ENCODE measurements around the gene IQCH.

Gene IQCH

GRCh38 chr15:67303490-67304363, 49.1 kb downstream of the IQCH start:
- no peaks in the 10 kb centered on the region for H3K36me3 Mint-ChIP-seq (ENCODE audit: low read depth)
- H3K4me1 Mint-ChIP-seq, result peaks cover 16% of the 10 kb centered on the region
- H3K4me3 Mint-ChIP-seq, result no peak overlapping the region
- H3K27ac Mint-ChIP-seq, result no peak overlapping the region
- H3K9me3 Mint-ChIP-seq, result no peaks in the 10 kb centered on the region
- peaks cover 19% of the 10 kb centered on the region for H3K27me3 Mint-ChIP-seq
- no peak for ATAC-seq
- DNase-seq, result peak; percentile 3

GRCh38 chr15:67304778-67305177, 50.2 kb downstream of the IQCH start:
- Mint-ChIP-seq H3K4me1 (peaks cover 16% of the 10 kb centered on the region), H3K27ac (no peak overlapping the region), H3K4me3 (no peak overlapping the region), H3K9me3 (no peaks in the 10 kb centered on the region), H3K27me3 (peaks cover 19% of the 10 kb centered on the region), H3K36me3 (ENCODE audit: low read depth) (no peaks in the 10 kb centered on the region)
- no peak for ATAC-seq
- no peak for DNase-seq

- no peak for DNase-seq
- Mint-ChIP-seq H3K9me3 (no peaks in the 10 kb centered on the region), H3K27ac (no peak overlapping the region), H3K27me3 (peaks cover 19% of the 10 kb centered on the region), H3K36me3 (ENCODE audit: low read depth) (no peaks in the 10 kb centered on the region), H3K4me1 (peaks cover 16% of the 10 kb centered on the region), H3K4me3 (no peak overlapping the region)
- no peak for ATAC-seq
Measured at GRCh38 chr15:67305506-67305905, 50.9 kb downstream of the IQCH start.

- H3K27ac Mint-ChIP-seq, result no peak overlapping the region
- ATAC-seq, result peak; percentile 97
Measured at GRCh38 chr15:67307156-67307555, 52.6 kb downstream of the IQCH start.

GRCh38 chr15:67307889-67308597, 53.5 kb downstream of the IQCH start:
- ATAC-seq, result no peak
- H3K27me3 Mint-ChIP-seq, result peaks cover 20% of the 10 kb centered on the region
- DNase-seq, result no peak
- H3K4me3 Mint-ChIP-seq, result no peak overlapping the region
- H3K4me1 Mint-ChIP-seq, result peaks cover 16% of the 10 kb centered on the region
- no peaks in the 10 kb centered on the region for H3K9me3 Mint-ChIP-seq
- no peak overlapping the region for H3K27ac Mint-ChIP-seq
- H3K36me3 Mint-ChIP-seq (ENCODE audit: low read depth), result no peaks in the 10 kb centered on the region

More at GRCh38 chr15:67307156-67307555, 52.6 kb downstream of the IQCH start:
- Mint-ChIP-seq H3K36me3 (ENCODE audit: low read depth) (no peaks in the 10 kb centered on the region), H3K27me3 (peaks cover 20% of the 10 kb centered on the region), H3K4me1 (peaks cover 16% of the 10 kb centered on the region), H3K9me3 (no peaks in the 10 kb centered on the region), H3K4me3 (no peak overlapping the region)
- DNase-seq, result no peak

GRCh38 chr15:67311731-67312130, 57.1 kb downstream of the IQCH start:
- H3K4me1 Mint-ChIP-seq, result peaks cover 12% of the 10 kb centered on the region
- DNase-seq (no peak), ATAC-seq (no peak)
- no peak overlapping the region for H3K4me3 Mint-ChIP-seq
- H3K9me3 Mint-ChIP-seq, result no peaks in the 10 kb centered on the region
- H3K27me3 Mint-ChIP-seq, result peaks cover 5% of the 10 kb centered on the region
- no peaks in the 10 kb centered on the region for H3K36me3 Mint-ChIP-seq (ENCODE audit: low read depth)
- H3K27ac Mint-ChIP-seq, result no peak overlapping the region

GRCh38 chr15:67319961-67320360, 65.4 kb downstream of the IQCH start:
- H3K27me3 Mint-ChIP-seq, result peaks cover 17% of the 10 kb centered on the region
- ATAC-seq, result no peak
- no peak overlapping the region for H3K4me3 Mint-ChIP-seq
- no peaks in the 10 kb centered on the region for H3K9me3 Mint-ChIP-seq
- no peaks in the 10 kb centered on the region for H3K36me3 Mint-ChIP-seq (ENCODE audit: low read depth)
- no peaks in the 10 kb centered on the region for H3K4me1 Mint-ChIP-seq
- DNase-seq, result no peak
- H3K27ac Mint-ChIP-seq, result no peak overlapping the region

- no peaks in the 10 kb centered on the region for H3K36me3 Mint-ChIP-seq (ENCODE audit: low read depth)
- no peak overlapping the region for H3K4me3 Mint-ChIP-seq
- H3K27me3 Mint-ChIP-seq, result peaks cover 19% of the 10 kb centered on the region
- ATAC-seq (no peak), DNase-seq (no peak)
- H3K9me3 Mint-ChIP-seq, result no peaks in the 10 kb centered on the region
- H3K27ac Mint-ChIP-seq, result no peak overlapping the region
- no peaks in the 10 kb centered on the region for H3K4me1 Mint-ChIP-seq
Measured at GRCh38 chr15:67321352-67321751, 66.8 kb downstream of the IQCH start.

GRCh38 chr15:67322481-67322880, 67.9 kb downstream of the IQCH start:
- H3K27ac Mint-ChIP-seq, result no peak overlapping the region

GRCh38 chr15:67327312-67327711, 72.7 kb downstream of the IQCH start:
- Mint-ChIP-seq H3K36me3 (ENCODE audit: low read depth) (no peaks in the 10 kb centered on the region), H3K9me3 (peaks cover 6% of the 10 kb centered on the region), H3K27me3 (peaks cover 7% of the 10 kb centered on the region), H3K27ac (no peak overlapping the region), H3K4me3 (no peak overlapping the region), H3K4me1 (no peaks in the 10 kb centered on the region)
- ATAC-seq (no peak), DNase-seq (no peak)

More at GRCh38 chr15:67322481-67322880, 67.9 kb downstream of the IQCH start:
- H3K4me1 Mint-ChIP-seq, result no peaks in the 10 kb centered on the region
- peaks cover 12% of the 10 kb centered on the region for H3K27me3 Mint-ChIP-seq
- ATAC-seq (no peak), DNase-seq (no peak)
- no peak overlapping the region for H3K4me3 Mint-ChIP-seq
- H3K9me3 Mint-ChIP-seq, result peaks cover 1% of the 10 kb centered on the region
- H3K36me3 Mint-ChIP-seq (ENCODE audit: low read depth), result no peaks in the 10 kb centered on the region

GRCh38 chr15:67327737-67328136, 73.2 kb downstream of the IQCH start:
- peaks cover 7% of the 10 kb centered on the region for H3K27me3 Mint-ChIP-seq
- no peak overlapping the region for H3K27ac Mint-ChIP-seq
- no peak overlapping the region for H3K4me3 Mint-ChIP-seq
- H3K36me3 Mint-ChIP-seq (ENCODE audit: low read depth), result no peaks in the 10 kb centered on the region
- ATAC-seq, result no peak
- H3K4me1 Mint-ChIP-seq, result no peaks in the 10 kb centered on the region
- DNase-seq, result no peak
- H3K9me3 Mint-ChIP-seq, result peaks cover 6% of the 10 kb centered on the region

- Mint-ChIP-seq H3K27ac (no peak overlapping the region), H3K36me3 (ENCODE audit: low read depth) (no peaks in the 10 kb centered on the region), H3K4me3 (no peak overlapping the region), H3K4me1 (no peaks in the 10 kb centered on the region), H3K9me3 (peaks cover 6% of the 10 kb centered on the region), H3K27me3 (peaks cover 7% of the 10 kb centered on the region)
- ATAC-seq, result no peak
- no peak for DNase-seq
Measured at GRCh38 chr15:67329984-67330733, 75.6 kb downstream of the IQCH start.

- no peak for DNase-seq
- no peak for ATAC-seq
- H3K27ac Mint-ChIP-seq, result no peak overlapping the region
- H3K4me3 Mint-ChIP-seq, result no peak overlapping the region
- H3K9me3 Mint-ChIP-seq, result peaks cover 6% of the 10 kb centered on the region
- H3K36me3 Mint-ChIP-seq (ENCODE audit: low read depth), result no peaks in the 10 kb centered on the region
- H3K27me3 Mint-ChIP-seq, result peaks cover 7% of the 10 kb centered on the region
- H3K4me1 Mint-ChIP-seq, result no peaks in the 10 kb centered on the region
Measured at GRCh38 chr15:67331676-67332075, 77.1 kb downstream of the IQCH start.

GRCh38 chr15:67335026-67335425, 80.4 kb downstream of the IQCH start:
- DNase-seq (no peak), ATAC-seq (no peak)
- H3K9me3 Mint-ChIP-seq, result no peaks in the 10 kb centered on the region
- H3K4me3 Mint-ChIP-seq, result no peak overlapping the region
- no peaks in the 10 kb centered on the region for H3K4me1 Mint-ChIP-seq
- peaks cover 1% of the 10 kb centered on the region for H3K27me3 Mint-ChIP-seq
- no peaks in the 10 kb centered on the region for H3K36me3 Mint-ChIP-seq (ENCODE audit: low read depth)
- H3K27ac Mint-ChIP-seq, result no peak overlapping the region
